SK-N-SH (cell line): ENCODE data around the gene COL8A2. TPM values are rescaled to one million over a fixed set of nuclear protein-coding genes. Genes with fewer than 3 reads are reported as not detected.

Source experiments
- CTCF ChIA-PET: fragments of 300-600, 350-600 bp; formaldehyde crosslinking; extraction: SDS; loops from one replicate; lab custom pipeline; 2021; lab: Yijun Ruan, JAX
- POLR2A ChIA-PET: fragments of 350-600 bp; sonication (Branson Sonifier 250); formaldehyde crosslinking; extraction: SDS; loops from one replicate; lab custom pipeline; 2020; ENCODE audit warnings: antibody characterized with exemption, inconsistent platforms; lab: Yijun Ruan, JAX
- DNase-seq: peaks from one replicate; pipeline ENCODE4 v3.0.0; 2012
- H2AFZ ChIP-seq: fragments of 200-600 bp; sonication (generic); 2 replicates; pipeline ENCODE4 v1.8.1; 2016; ENCODE audit warnings: antibody characterized with exemption, mild to moderate bottlenecking, low read depth
- H3F3A ChIP-seq: fragments of 200-600 bp; sonication (generic); replicated peaks from 2 replicates; pipeline ENCODE3; 2016; ENCODE audit warnings: antibody characterized with exemption, mild to moderate bottlenecking; ENCODE audit not compliant: insufficient read depth
- H3K27ac ChIP-seq, 2 experiments: fragments of 200-500 bp in 1 of 2; fragments of 200-600 bp in 1 of 2; sonication (Bioruptor generic) in 1 of 2; sonication (generic), shearing (Covaris generic) in 1 of 2; 2 replicates each; pipeline versions ENCODE4 v1.5.1 to v1.6.1; 2014 to 2016; ENCODE audit warnings: low read depth in 2 of 2, inconsistent platforms in 1 of 2, low read length in 1 of 2, mild to moderate bottlenecking in 1 of 2, mixed read lengths in 1 of 2
- H3K27me3 ChIP-seq: fragments of 200-600 bp; sonication (generic), shearing (Covaris generic); 2 replicates; pipeline ENCODE4 v1.6.1; 2016; ENCODE audit warnings: mixed run types; ENCODE audit not compliant: insufficient read depth
- H3K36me3 ChIP-seq, 2 experiments: fragments of 200-500 bp in 1 of 2; fragments of 200-600 bp in 1 of 2; sonication (Bioruptor generic) in 1 of 2; sonication (generic) in 1 of 2; replicated peaks in 1 of 2; 2 replicates each; pipeline versions ENCODE3 to v1.5.1; 2014 to 2016; ENCODE audit warnings: low read length in 1 of 2, mild to moderate bottlenecking in 1 of 2; ENCODE audit not compliant: insufficient read depth in 2 of 2, control insufficient read depth in 1 of 2
- H3K4me1 ChIP-seq, 2 experiments: fragments of 200-500 bp in 1 of 2; fragments of 200-600 bp in 1 of 2; sonication (Bioruptor generic) in 1 of 2; sonication (generic), shearing (Covaris generic) in 1 of 2; 2 replicates each; pipeline versions ENCODE4 v1.5.1 to v1.6.1; 2014 to 2016; ENCODE audit warnings: low read depth in 1 of 2, low read length in 1 of 2, mixed run types in 1 of 2; ENCODE audit not compliant: insufficient read depth in 2 of 2, control insufficient read depth in 1 of 2
- H3K4me2 ChIP-seq: fragments of 200-600 bp; sonication (generic), shearing (Covaris generic); 2 replicates; pipeline ENCODE4 v1.6.1; 2017; ENCODE audit warnings: mixed run types
- H3K4me3 ChIP-seq, 2 experiments: fragments of 200-500 bp in 1 of 2; fragments of 200-600 bp in 1 of 2; sonication (Bioruptor generic) in 1 of 2; sonication (generic), shearing (Covaris generic) in 1 of 2; 2 replicates each; pipeline versions ENCODE4 v1.5.1 to v1.8.1; 2014 to 2016; ENCODE audit warnings: low read depth in 2 of 2, inconsistent platforms in 1 of 2, low read length in 1 of 2, mild to moderate bottlenecking in 1 of 2, mixed read lengths in 1 of 2, moderate library complexity in 1 of 2
- H3K79me2 ChIP-seq: fragments of 200-600 bp; sonication (generic); 2 replicates; pipeline ENCODE4 v1.8.1; 2017; ENCODE audit warnings: mild to moderate bottlenecking; ENCODE audit not compliant: insufficient read depth
- H3K9ac ChIP-seq: fragments of 200-600 bp; sonication (generic); 2 replicates; pipeline ENCODE4 v1.6.1; 2017; ENCODE audit warnings: mixed run types
- H3K9me2 ChIP-seq: fragments of 200-600 bp; sonication (generic); 2 replicates; pipeline ENCODE4 v1.6.1; 2017; ENCODE audit warnings: mixed run types
- H3K9me3 ChIP-seq: fragments of 200-600 bp; sonication (generic); 2 replicates; pipeline ENCODE4 v1.6.1; 2017; ENCODE audit warnings: mixed run types, mild to moderate bottlenecking, moderate library complexity
- H4K20me1 ChIP-seq: fragments of 200-600 bp; sonication (generic); 2 replicates; pipeline ENCODE4 v1.6.1; 2017; ENCODE audit warnings: mild to moderate bottlenecking, mixed run types; ENCODE audit not compliant: insufficient read depth
- CHD2 ChIP-seq: fragments of 150-350 bp; IDR thresholded peaks from 2 replicates; pipeline ENCODE4 v1.6.1; 2018; ENCODE audit warnings: low read length; ENCODE audit not compliant: partially characterized antibody
- CTCF ChIP-seq: fragments of 200-600 bp; sonication (generic); IDR thresholded peaks from 2 replicates; pipeline ENCODE4 v1.6.1; 2017; ENCODE audit warnings: antibody characterized with exemption, mild to moderate bottlenecking, moderate library complexity
- ELF1 ChIP-seq: IDR thresholded peaks from 2 replicates; pipeline ENCODE4 v1.4.0; 2012
- EZH2phosphoT487 ChIP-seq: fragments of 200-600 bp; sonication (generic); IDR thresholded peaks from 2 replicates; pipeline ENCODE4 v1.6.1; 2017; ENCODE audit warnings: low read depth, mixed run types, mild to moderate bottlenecking, antibody characterized with exemption, moderate library complexity, borderline replicate concordance
- FOSL2 ChIP-seq: IDR thresholded peaks from 2 replicates; pipeline ENCODE4 v1.4.0; 2012; ENCODE audit warnings: low read depth, mild to moderate bottlenecking, moderate library complexity, borderline replicate concordance
- FOXJ3 ChIP-seq: sonication (generic); formaldehyde crosslinking; IDR thresholded peaks from 2 replicates; pipeline ENCODE4 v1.5.1; 2020; ENCODE audit warnings: mild to moderate bottlenecking, missing genetic modification reagents
- GABPA ChIP-seq: IDR thresholded peaks from 2 replicates; pipeline ENCODE4 v1.4.0; 2012; ENCODE audit warnings: low read depth, mild to moderate bottlenecking
- GATA2 ChIP-seq: sonication (generic); formaldehyde crosslinking; IDR thresholded peaks from 2 replicates; pipeline ENCODE4 v1.5.0; 2020; ENCODE audit warnings: mild to moderate bottlenecking, missing genetic modification reagents
- JUND ChIP-seq: IDR thresholded peaks from 2 replicates; pipeline ENCODE4 v1.4.0; 2012
- NRF1 ChIP-seq: IDR thresholded peaks from 2 replicates; pipeline ENCODE4 v1.6.1; 2012; ENCODE audit warnings: low read depth, mild to moderate bottlenecking, low read length
- PBX3 ChIP-seq: IDR thresholded peaks from 2 replicates; pipeline ENCODE4; 2012
- POLR2AphosphoS5 ChIP-seq: IDR thresholded peaks from 2 replicates; pipeline ENCODE4 v1.6.1; 2012; ENCODE audit warnings: low read depth, low read length
- RAD21 ChIP-seq: IDR thresholded peaks from 2 replicates; pipeline ENCODE4 v1.6.1; 2012; ENCODE audit warnings: mild to moderate bottlenecking, low read length
- REST ChIP-seq: IDR thresholded peaks from 2 replicates; pipeline ENCODE4 v1.6.1; 2012; ENCODE audit warnings: mild to moderate bottlenecking, low read depth, low read length, moderate library complexity
- SIN3A ChIP-seq: IDR thresholded peaks from 2 replicates; pipeline ENCODE4 v1.6.1; 2012; ENCODE audit warnings: low read depth, mild to moderate bottlenecking, low read length, moderate library complexity, borderline replicate concordance
- SMC3 ChIP-seq: IDR thresholded peaks from 2 replicates; pipeline ENCODE4 v1.6.1; 2012; ENCODE audit warnings: low read depth, low read length, improper control_type of control experiment
- TCF12 ChIP-seq: IDR thresholded peaks from 2 replicates; pipeline ENCODE4 v1.4.0; 2012
- TEAD4 ChIP-seq: IDR thresholded peaks from 2 replicates; pipeline ENCODE4 v1.4.0; 2012; ENCODE audit warnings: mild to moderate bottlenecking, borderline replicate concordance; ENCODE audit not compliant: insufficient read depth
- USF2 ChIP-seq: fragments of 150-350 bp; IDR thresholded peaks from 2 replicates; pipeline ENCODE4 v1.6.1; 2017; ENCODE audit warnings: antibody characterized with exemption, low read length, low read depth, borderline replicate concordance
- YY1 ChIP-seq: IDR thresholded peaks from 2 replicates; pipeline ENCODE4 v1.4.0; 2012; ENCODE audit warnings: low read depth, mild to moderate bottlenecking
- WGBS: methylation state at CpG from one replicate; pipeline ENCODE4 v1.1.6; 2017; ENCODE audit warnings: low lambda C conversion rate; 5-methylcytosine and 5-hydroxymethylcytosine counted together
- polyA plus RNA-seq, 3 experiments: library from polyadenylated mRNA; depleted of rRNA; stranded (reverse); fragments of >200 nt; gene quantifications; 2 replicates each; pipeline ENCODE4 v1.2.3, GENCODE V29; 2012
- TF ChIP-seq, protein P1 (sequence below): IDR thresholded peaks from 2 replicates; pipeline ENCODE4 v1.4.0; 2012; ENCODE audit warnings: low read depth, borderline replicate concordance
- TF ChIP-seq, protein P2 (sequence below): IDR thresholded peaks from 2 replicates; pipeline ENCODE4 v1.4.0; 2012; ENCODE audit warnings: low read depth, borderline replicate concordance

The COL8A2 gene
- polyA plus RNA-seq, 1 of the 3 experiments (the other 2 are of a cell fraction): 3.1 TPM

DNA sequence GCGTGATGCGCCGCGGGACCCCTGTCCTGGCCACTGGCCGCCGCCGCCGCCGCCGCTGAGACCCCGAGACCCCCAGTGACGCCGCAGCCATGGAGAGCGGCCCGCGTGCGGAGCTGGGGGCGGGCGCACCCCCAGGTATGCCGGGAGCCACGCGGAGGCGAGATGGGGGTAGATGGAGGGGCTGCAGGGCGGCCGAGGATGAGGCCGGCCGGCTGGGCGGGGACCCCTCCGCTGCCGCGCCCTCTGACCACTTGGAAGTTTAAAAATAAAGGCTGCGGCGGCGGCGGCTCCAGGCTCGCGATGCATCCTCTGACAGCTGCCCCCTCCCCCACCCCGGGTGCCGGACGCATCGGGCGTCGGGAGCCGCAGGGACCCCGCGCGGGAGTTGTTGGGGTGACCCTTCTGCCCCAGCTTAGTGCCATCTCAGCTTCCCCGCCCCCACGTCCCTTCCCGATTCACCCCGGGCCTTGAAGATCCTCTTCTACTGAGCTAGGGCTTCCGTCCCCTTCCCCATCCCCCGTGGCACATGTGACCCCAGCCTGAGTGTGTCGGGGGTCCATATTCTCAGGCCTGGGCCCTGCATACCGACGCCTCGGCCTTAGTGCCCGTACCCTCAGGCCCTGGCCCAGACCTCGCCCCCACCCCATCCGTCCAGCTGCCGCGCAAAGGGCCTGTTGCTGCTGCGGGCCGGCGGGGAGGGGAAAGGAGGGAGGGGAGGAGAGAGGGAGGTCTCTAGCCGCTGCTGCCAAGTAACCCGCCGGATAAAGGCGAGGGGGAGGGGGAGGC, 31.5 kb upstream of the COL8A2 start:
- ChIA-PET POLR2A (interaction anchor here (0.7 to 1.3 kb wide), 3 partner anchors 16 to 67 kb away, joined by 3 read pairs; partner anchors contain the start of gene THRAP3), CTCF (interaction anchor here (0.8 to 5.6 kb wide), 6 partner anchors 27 to 186 kb away, joined by 3 to 49 read pairs (median 4); partner anchors contain the start of gene THRAP3)
- Histone ChIP-seq H3K27me3 (no peaks in the 10 kb centered on the region), H3K36me3 (peaks cover 8 to 9% of the 10 kb centered on the region in 2 experiments), H3K9ac (peak overlapping the region; percentile 98), H3K4me2 (peak overlapping the region; percentile 76), H3K9me3 (no peaks in the 10 kb centered on the region), H3F3A (peaks cover 8% of the 10 kb centered on the region), H4K20me1 (peaks cover 46% of the 10 kb centered on the region), H3K9me2 (no peaks in the 10 kb centered on the region), H3K79me2 (peaks cover 68% of the 10 kb centered on the region), H3K4me3 (peak overlapping the region; percentile 87 to 99), H2AFZ (peak overlapping the region; percentile 32; the same call in 1 of the 2 replicates), H3K4me1 (peaks cover 38 to 48% of the 10 kb centered on the region in 2 experiments), H3K27ac (peak overlapping the region; percentile 90 to 98)
- WGBS: under 1% methylated on average over 31 of the region's 69 CpGs
- DNase-seq: peak; percentile 85
- TF ChIP-seq JUND (no peak), FOXJ3 (0 out of 2 replicates have a peak, but pooled peaks have one; percentile 70), USF2 (no peak), CHD2 (peak; percentile 39), NRF1 (no peak), GATA2 (CRISPR knock-in tag) (no peak), FOSL2 (no peak), POLR2AphosphoS5 (no peak), EZH2phosphoT487 (no peak), YY1 (no peak), TCF12 (0 out of 2 replicates have a peak, but pooled peaks have one; percentile 12), GABPA (no peak), REST (no peak), SIN3A (peak; percentile 73), CTCF (no peak), RAD21 (no peak), ELF1 (no peak), TEAD4 (no peak), SMC3 (0 out of 2 replicates have a peak, but pooled peaks have one; percentile 4), PBX3 (no peak)
- TF ChIP-seq, protein P1, sequence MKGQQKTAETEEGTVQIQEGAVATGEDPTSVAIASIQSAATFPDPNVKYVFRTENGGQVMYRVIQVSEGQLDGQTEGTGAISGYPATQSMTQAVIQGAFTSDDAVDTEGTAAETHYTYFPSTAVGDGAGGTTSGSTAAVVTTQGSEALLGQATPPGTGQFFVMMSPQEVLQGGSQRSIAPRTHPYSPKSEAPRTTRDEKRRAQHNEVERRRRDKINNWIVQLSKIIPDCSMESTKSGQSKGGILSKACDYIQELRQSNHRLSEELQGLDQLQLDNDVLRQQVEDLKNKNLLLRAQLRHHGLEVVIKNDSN: 0 out of 2 replicates have a peak, but pooled peaks have one; percentile 44
- TF ChIP-seq, protein P2, sequence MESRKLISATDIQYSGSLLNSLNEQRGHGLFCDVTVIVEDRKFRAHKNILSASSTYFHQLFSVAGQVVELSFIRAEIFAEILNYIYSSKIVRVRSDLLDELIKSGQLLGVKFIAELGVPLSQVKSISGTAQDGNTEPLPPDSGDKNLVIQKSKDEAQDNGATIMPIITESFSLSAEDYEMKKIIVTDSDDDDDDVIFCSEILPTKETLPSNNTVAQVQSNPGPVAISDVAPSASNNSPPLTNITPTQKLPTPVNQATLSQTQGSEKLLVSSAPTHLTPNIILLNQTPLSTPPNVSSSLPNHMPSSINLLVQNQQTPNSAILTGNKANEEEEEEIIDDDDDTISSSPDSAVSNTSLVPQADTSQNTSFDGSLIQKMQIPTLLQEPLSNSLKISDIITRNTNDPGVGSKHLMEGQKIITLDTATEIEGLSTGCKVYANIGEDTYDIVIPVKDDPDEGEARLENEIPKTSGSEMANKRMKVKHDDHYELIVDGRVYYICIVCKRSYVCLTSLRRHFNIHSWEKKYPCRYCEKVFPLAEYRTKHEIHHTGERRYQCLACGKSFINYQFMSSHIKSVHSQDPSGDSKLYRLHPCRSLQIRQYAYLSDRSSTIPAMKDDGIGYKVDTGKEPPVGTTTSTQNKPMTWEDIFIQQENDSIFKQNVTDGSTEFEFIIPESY: no peak
